WTC11 (cell line): Measurements from ENCODE around the gene UNC119B. TPM values are rescaled to one million over a fixed set of nuclear protein-coding genes. Genes with fewer than 3 reads are reported as not detected.

Experiments
- ATAC-seq: fragments of 200-7000 bp; cut with Tn5 transposase; 2 replicates; pipeline ENCODE4 v1.10.0; 2021; ENCODE audit warnings: mild to moderate bottlenecking, moderate library complexity
- CTCF ChIA-PET: fragments of 300-600 bp; sonication (Branson Sonifier 250); formaldehyde crosslinking; loops from one replicate; lab custom pipeline; 2021; ENCODE audit warnings: antibody characterized with exemption; lab: Charles Lee
- POLR2A ChIA-PET: fragments of 350-600 bp; sonication (Branson Sonifier 250); formaldehyde crosslinking; loops from one replicate; lab custom pipeline; 2021; ENCODE audit warnings: antibody characterized with exemption; lab: Charles Lee
- DNase-seq: peaks from one replicate; pipeline ENCODE4 v3.0.0; 2021; ENCODE audit warnings: low spot score
- H3K27ac Mint-ChIP-seq: 2 replicates; pipeline ENCODE4 v1.8.0; 2021; ENCODE audit warnings: mixed read lengths
- H3K27me3 Mint-ChIP-seq: 2 replicates; pipeline ENCODE4 v1.8.0; 2021; ENCODE audit warnings: low read depth, mild to moderate bottlenecking, moderate library complexity, mixed read lengths
- H3K36me3 Mint-ChIP-seq: 2 replicates; pipeline ENCODE4 v1.8.0; 2021; ENCODE audit warnings: mixed read lengths
- H3K4me1 Mint-ChIP-seq: 2 replicates; pipeline ENCODE4 v1.8.0; 2022; ENCODE audit warnings: mixed read lengths
- H3K4me3 Mint-ChIP-seq: 2 replicates; pipeline ENCODE4 v1.8.0; 2021; ENCODE audit warnings: mild to moderate bottlenecking, moderate library complexity, mixed read lengths
- H3K9me3 Mint-ChIP-seq: 2 replicates; pipeline ENCODE4 v1.8.0; 2021; ENCODE audit warnings: mixed read lengths
- ATF1 ChIP-seq: sonication (generic); formaldehyde crosslinking; IDR thresholded peaks from 2 replicates; pipeline ENCODE4 v1.8.1; 2023; ENCODE audit warnings: mild to moderate bottlenecking, moderate library complexity, missing genetic modification reagents
- CREM ChIP-seq: sonication (generic); formaldehyde crosslinking; IDR thresholded peaks from 2 replicates; pipeline ENCODE4 v1.8.1; 2022; ENCODE audit warnings: mild to moderate bottlenecking, missing genetic modification reagents, moderate library complexity
- E2F1 ChIP-seq: sonication (generic); formaldehyde crosslinking; IDR thresholded peaks from 2 replicates; pipeline ENCODE4 v1.8.0; 2022; ENCODE audit warnings: mild to moderate bottlenecking, missing genetic modification reagents
- FOXK1 ChIP-seq: sonication (generic); formaldehyde crosslinking; IDR thresholded peaks from 2 replicates; pipeline ENCODE4 v1.8.0; 2022; ENCODE audit warnings: mild to moderate bottlenecking, moderate library complexity, missing genetic modification reagents
- GTF2I ChIP-seq: fragments of 250-450 bp; sonication (Bioruptor Pico); conservative IDR thresholded peaks from 2 replicates; pipeline ENCODE4 v1.4.0; 2021; ENCODE audit warnings: mild to moderate bottlenecking
- HMGA2 ChIP-seq: fragments of 250-450 bp; sonication (Bioruptor Pico); IDR thresholded peaks from 2 replicates; pipeline ENCODE4 v1.4.0; 2021; ENCODE audit warnings: mild to moderate bottlenecking, moderate library complexity
- JAZF1 ChIP-seq: fragments of 250-450 bp; sonication (Bioruptor Pico); IDR thresholded peaks from 2 replicates; pipeline ENCODE4 v1.9.0; 2021; ENCODE audit warnings: moderate library complexity, mild to moderate bottlenecking, inconsistent platforms
- NFE2L1 ChIP-seq: sonication (generic); formaldehyde crosslinking; IDR thresholded peaks from 2 replicates; pipeline ENCODE4 v1.8.1; 2023; ENCODE audit warnings: missing genetic modification reagents
- PRDM15 ChIP-seq: sonication (generic); formaldehyde crosslinking; IDR thresholded peaks from 2 replicates; pipeline ENCODE4 v1.8.0; 2022; ENCODE audit warnings: missing genetic modification reagents
- STAT6 ChIP-seq: sonication (generic); formaldehyde crosslinking; conservative IDR thresholded peaks from 2 replicates; pipeline ENCODE4 v1.8.1; 2023; ENCODE audit warnings: mild to moderate bottlenecking, low read depth, missing genetic modification reagents, moderate library complexity
- ZNF219 ChIP-seq: sonication (generic); formaldehyde crosslinking; IDR thresholded peaks from 2 replicates; pipeline ENCODE4 v1.8.0; 2023; ENCODE audit warnings: missing genetic modification reagents, mild to moderate bottlenecking, borderline replicate concordance
- ZNF232 ChIP-seq: sonication (generic); formaldehyde crosslinking; IDR thresholded peaks from 2 replicates; pipeline ENCODE4 v1.8.0; 2022; ENCODE audit warnings: mild to moderate bottlenecking, missing genetic modification reagents
- ZNF317 ChIP-seq: sonication (generic); formaldehyde crosslinking; IDR thresholded peaks from 2 replicates; pipeline ENCODE4 v1.8.1; 2023; ENCODE audit warnings: low read depth, mild to moderate bottlenecking, moderate library complexity, missing genetic modification reagents, borderline replicate concordance
- ZNF396 ChIP-seq: fragments of 250-450 bp; sonication (Bioruptor Pico); IDR thresholded peaks from 2 replicates; pipeline ENCODE4 v1.8.0; 2021; ENCODE audit warnings: mild to moderate bottlenecking, moderate library complexity, borderline replicate concordance
- ZNF416 ChIP-seq: fragments of 250-450 bp; sonication (Bioruptor Pico); IDR thresholded peaks from 2 replicates; pipeline ENCODE4 v1.9.0; 2021; ENCODE audit warnings: mild to moderate bottlenecking, inconsistent platforms
- ZNF425 ChIP-seq: fragments of 250-450 bp; sonication (Bioruptor Pico); conservative IDR thresholded peaks from 2 replicates; pipeline ENCODE4 v1.9.0; 2021; ENCODE audit warnings: mild to moderate bottlenecking
- ZNF671 ChIP-seq: fragments of 250-450 bp; sonication (Bioruptor Pico); IDR thresholded peaks from 2 replicates; pipeline ENCODE4 v1.8.0; 2021; ENCODE audit warnings: mild to moderate bottlenecking
- total RNA-seq: library from RNA; stranded (reverse); gene quantifications from 3 replicates; pipeline ENCODE4 v1.2.3, GENCODE V29; 2021
- TF ChIP-seq, protein P1 (sequence below): sonication (generic); formaldehyde crosslinking; IDR thresholded peaks from 2 replicates; pipeline ENCODE4 v1.8.1; 2022; ENCODE audit warnings: low read depth, mild to moderate bottlenecking, moderate library complexity, missing genetic modification reagents, borderline replicate concordance
- TF ChIP-seq, protein P2 (sequence below): sonication (generic); formaldehyde crosslinking; IDR thresholded peaks from 2 replicates; pipeline ENCODE4 v1.8.1; 2022; ENCODE audit warnings: missing genetic modification reagents, borderline replicate concordance
- TF ChIP-seq, protein P3 (sequence below): sonication (generic); formaldehyde crosslinking; IDR thresholded peaks from 2 replicates; pipeline ENCODE4 v1.8.0; 2022; ENCODE audit warnings: mild to moderate bottlenecking, missing genetic modification reagents
- TF ChIP-seq, protein P4 (sequence below): fragments of 200-600 bp; IDR thresholded peaks from 2 replicates; pipeline ENCODE4 v1.8.0; 2022; ENCODE audit warnings: antibody characterized with exemption

UNC119B gene
- total RNA-seq, 1 experiment from 2014 or later, result 53.3 TPM

- ATAC-seq (peak; percentile 83), DNase-seq (peak; percentile 97)
- no peaks in the 10 kb centered on the region for H3K27me3 Mint-ChIP-seq
- H3K27ac Mint-ChIP-seq, result peak overlapping the region; percentile 96
- H3K36me3 Mint-ChIP-seq, result no peaks in the 10 kb centered on the region
- peak overlapping the region; percentile 86 for H3K4me3 Mint-ChIP-seq
- H3K4me1 Mint-ChIP-seq, result peaks cover 32% of the 10 kb centered on the region
- H3K9me3 Mint-ChIP-seq, result no peaks in the 10 kb centered on the region
- ChIA-PET CTCF (interaction anchor here (0.9 to 1.4 kb wide), 6 partner anchors 13 to 105 kb away, joined by 3 to 10 read pairs (median 5); partner anchors contain the start of genes CABP1 and POP5), POLR2A (interaction anchor here (0.6 to 0.9 kb wide), 4 partner anchors 24 to 101 kb away, joined by 3 to 4 read pairs (median 3); partner anchors contain the start of genes CABP1 and UNC119B)
- TF ChIP-seq NFE2L1 (CRISPR knock-in tag) (0 out of 2 replicates have a peak, but pooled peaks have one; percentile 58), FOXK1 (CRISPR knock-in tag) (peak; percentile 56; the same call in 1 of the 2 replicates), STAT6 (CRISPR knock-in tag) (no peak), CREM (CRISPR knock-in tag) (no peak), ZNF317 (no peak), ZNF219 (CRISPR knock-in tag) (no peak), ATF1 (CRISPR knock-in tag) (no peak), ZNF232 (peak; percentile 41), GTF2I (CRISPR knock-in tag) (no peak), ZNF416 (CRISPR knock-in tag) (no peak), ZNF396 (no peak), E2F1 (no peak), JAZF1 (CRISPR knock-in tag) (no peak), HMGA2 (no peak), ZNF425 (CRISPR knock-in tag) (no peak), ZNF671 (CRISPR knock-in tag) (no peak), PRDM15 (CRISPR knock-in tag) (no peak)
- TF ChIP-seq, protein P1, sequence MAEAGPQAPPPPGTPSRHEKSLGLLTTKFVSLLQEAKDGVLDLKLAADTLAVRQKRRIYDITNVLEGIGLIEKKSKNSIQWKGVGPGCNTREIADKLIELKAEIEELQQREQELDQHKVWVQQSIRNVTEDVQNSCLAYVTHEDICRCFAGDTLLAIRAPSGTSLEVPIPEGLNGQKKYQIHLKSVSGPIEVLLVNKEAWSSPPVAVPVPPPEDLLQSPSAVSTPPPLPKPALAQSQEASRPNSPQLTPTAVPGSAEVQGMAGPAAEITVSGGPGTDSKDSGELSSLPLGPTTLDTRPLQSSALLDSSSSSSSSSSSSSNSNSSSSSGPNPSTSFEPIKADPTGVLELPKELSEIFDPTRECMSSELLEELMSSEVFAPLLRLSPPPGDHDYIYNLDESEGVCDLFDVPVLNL (CRISPR knock-in tag), result 0 out of 2 replicates have a peak, but pooled peaks have one; percentile 49
- TF ChIP-seq, protein P2, sequence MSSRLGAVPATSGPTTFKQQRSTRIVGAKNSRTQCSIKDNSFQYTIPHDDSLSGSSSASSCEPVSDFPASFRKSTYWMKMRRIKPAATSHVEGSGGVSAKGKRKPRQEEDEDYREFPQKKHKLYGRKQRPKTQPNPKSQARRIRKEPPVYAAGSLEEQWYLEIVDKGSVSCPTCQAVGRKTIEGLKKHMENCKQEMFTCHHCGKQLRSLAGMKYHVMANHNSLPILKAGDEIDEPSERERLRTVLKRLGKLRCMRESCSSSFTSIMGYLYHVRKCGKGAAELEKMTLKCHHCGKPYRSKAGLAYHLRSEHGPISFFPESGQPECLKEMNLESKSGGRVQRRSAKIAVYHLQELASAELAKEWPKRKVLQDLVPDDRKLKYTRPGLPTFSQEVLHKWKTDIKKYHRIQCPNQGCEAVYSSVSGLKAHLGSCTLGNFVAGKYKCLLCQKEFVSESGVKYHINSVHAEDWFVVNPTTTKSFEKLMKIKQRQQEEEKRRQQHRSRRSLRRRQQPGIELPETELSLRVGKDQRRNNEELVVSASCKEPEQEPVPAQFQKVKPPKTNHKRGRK (CRISPR knock-in tag), result no peak
- TF ChIP-seq, protein P3, sequence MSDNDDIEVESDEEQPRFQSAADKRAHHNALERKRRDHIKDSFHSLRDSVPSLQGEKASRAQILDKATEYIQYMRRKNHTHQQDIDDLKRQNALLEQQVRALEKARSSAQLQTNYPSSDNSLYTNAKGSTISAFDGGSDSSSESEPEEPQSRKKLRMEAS (CRISPR knock-in tag), result no peak
- TF ChIP-seq, protein P4, sequence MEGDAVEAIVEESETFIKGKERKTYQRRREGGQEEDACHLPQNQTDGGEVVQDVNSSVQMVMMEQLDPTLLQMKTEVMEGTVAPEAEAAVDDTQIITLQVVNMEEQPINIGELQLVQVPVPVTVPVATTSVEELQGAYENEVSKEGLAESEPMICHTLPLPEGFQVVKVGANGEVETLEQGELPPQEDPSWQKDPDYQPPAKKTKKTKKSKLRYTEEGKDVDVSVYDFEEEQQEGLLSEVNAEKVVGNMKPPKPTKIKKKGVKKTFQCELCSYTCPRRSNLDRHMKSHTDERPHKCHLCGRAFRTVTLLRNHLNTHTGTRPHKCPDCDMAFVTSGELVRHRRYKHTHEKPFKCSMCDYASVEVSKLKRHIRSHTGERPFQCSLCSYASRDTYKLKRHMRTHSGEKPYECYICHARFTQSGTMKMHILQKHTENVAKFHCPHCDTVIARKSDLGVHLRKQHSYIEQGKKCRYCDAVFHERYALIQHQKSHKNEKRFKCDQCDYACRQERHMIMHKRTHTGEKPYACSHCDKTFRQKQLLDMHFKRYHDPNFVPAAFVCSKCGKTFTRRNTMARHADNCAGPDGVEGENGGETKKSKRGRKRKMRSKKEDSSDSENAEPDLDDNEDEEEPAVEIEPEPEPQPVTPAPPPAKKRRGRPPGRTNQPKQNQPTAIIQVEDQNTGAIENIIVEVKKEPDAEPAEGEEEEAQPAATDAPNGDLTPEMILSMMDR, result no peak
Observed at GRCh38 chr12:120686151-120686689, 24.0 kb upstream of the UNC119B start.
